Measurements from ENCODE around the gene KRTAP24-1. TPM values are rescaled to one million over a fixed set of nuclear protein-coding genes. Genes with fewer than 3 reads are reported as not detected.

Gene KRTAP24-1
- total and polyA plus RNA-seq, 2 of the 13 experiments (the other 11 are each of a cell fraction or from before 2014, with no cell fraction given) = not detected

DNA sequence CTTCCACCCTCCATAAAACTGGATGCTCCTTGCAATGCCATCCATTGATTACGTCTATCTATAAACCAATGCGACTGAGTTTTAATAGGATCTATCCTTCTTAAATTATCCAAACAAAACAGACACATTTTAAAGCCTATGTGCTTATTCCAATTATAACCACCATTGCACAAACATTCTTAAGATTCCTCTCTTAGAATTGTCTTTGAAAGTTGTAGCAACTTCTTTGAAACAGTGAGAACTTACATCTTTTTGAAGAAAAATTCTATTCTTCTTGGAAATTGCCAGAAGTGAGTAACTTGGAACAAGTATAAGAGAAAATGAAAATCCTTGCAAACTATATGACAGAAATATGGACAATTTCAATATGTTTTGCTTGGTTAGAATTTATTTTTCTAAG lies 37.5 kb upstream of the KRTAP24-1 start, which contains the start of gene KRTAP26-1:
KRTAP26-1 (minus strand) TSS at position 101 of the 400 bp plus-strand sequence. CDS start 280 bp downstream, outside the sequence.
- CTCF ChIA-PET (ENCODE audit: low intra/inter-chr PET ratio, low total read pairs) = no interaction called here
- no peak for TF ChIP-seq ZNF17 (CRISPR knock-in tag; IDR thresholded peaks at IDR 0.05)
- no peak for TF ChIP-seq ZNF30 (CRISPR knock-in tag; IDR thresholded peaks at IDR 0.05)
- no peak for TF ChIP-seq MXI1 (IDR thresholded peaks at IDR 0.05; ENCODE audit: borderline replicate concordance, low read depth, low read length)
- no peak for TF ChIP-seq NFIC (IDR thresholded peaks at IDR 0.05; ENCODE audit: low read length)
- TF ChIP-seq SOX13 (IDR thresholded peaks at IDR 0.05) = no peak
- no peak for TF ChIP-seq SOX13 (CRISPR knock-in tag; conservative IDR thresholded peaks at IDR 0.05 in 1 of 2, IDR thresholded peaks at IDR 0.05 in 1 of 2)
- TF ChIP-seq, protein P1, sequence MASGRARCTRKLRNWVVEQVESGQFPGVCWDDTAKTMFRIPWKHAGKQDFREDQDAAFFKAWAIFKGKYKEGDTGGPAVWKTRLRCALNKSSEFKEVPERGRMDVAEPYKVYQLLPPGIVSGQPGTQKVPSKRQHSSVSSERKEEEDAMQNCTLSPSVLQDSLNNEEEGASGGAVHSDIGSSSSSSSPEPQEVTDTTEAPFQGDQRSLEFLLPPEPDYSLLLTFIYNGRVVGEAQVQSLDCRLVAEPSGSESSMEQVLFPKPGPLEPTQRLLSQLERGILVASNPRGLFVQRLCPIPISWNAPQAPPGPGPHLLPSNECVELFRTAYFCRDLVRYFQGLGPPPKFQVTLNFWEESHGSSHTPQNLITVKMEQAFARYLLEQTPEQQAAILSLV (CRISPR knock-in tag; IDR thresholded peaks at IDR 0.05; ENCODE audit: borderline replicate concordance) = no peak
- TF ChIP-seq, protein P2, sequence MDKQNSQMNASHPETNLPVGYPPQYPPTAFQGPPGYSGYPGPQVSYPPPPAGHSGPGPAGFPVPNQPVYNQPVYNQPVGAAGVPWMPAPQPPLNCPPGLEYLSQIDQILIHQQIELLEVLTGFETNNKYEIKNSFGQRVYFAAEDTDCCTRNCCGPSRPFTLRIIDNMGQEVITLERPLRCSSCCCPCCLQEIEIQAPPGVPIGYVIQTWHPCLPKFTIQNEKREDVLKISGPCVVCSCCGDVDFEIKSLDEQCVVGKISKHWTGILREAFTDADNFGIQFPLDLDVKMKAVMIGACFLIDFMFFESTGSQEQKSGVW (CRISPR knock-in tag; IDR thresholded peaks at IDR 0.05; ENCODE audit: borderline replicate concordance) = no peak
- no peak for TF ChIP-seq ZNF75D (CRISPR knock-in tag; IDR thresholded peaks at IDR 0.05; ENCODE audit: borderline replicate concordance)
- TF ChIP-seq MAF1 (CRISPR knock-in tag; IDR thresholded peaks at IDR 0.05; ENCODE audit: borderline replicate concordance) = no peak
- TF ChIP-seq ZNF496 (CRISPR knock-in tag; IDR thresholded peaks at IDR 0.05; ENCODE audit: insufficient replicate concordance) = no peak
- no peak for TF ChIP-seq CENPX (CRISPR knock-in tag; IDR thresholded peaks at IDR 0.05)
- no peak for TF ChIP-seq SALL2 (CRISPR knock-in tag; IDR thresholded peaks at IDR 0.05)
- TF ChIP-seq SP4 (CRISPR knock-in tag; IDR thresholded peaks at IDR 0.05) = no peak
- TF ChIP-seq PHF8 (CRISPR knock-in tag; IDR thresholded peaks at IDR 0.05) = no peak
- no peak for TF ChIP-seq ZNF101 (CRISPR knock-in tag; IDR thresholded peaks at IDR 0.05; ENCODE audit: borderline replicate concordance, low read depth)
- TF ChIP-seq HCFC1 (IDR thresholded peaks at IDR 0.05; ENCODE audit: low read depth, low read length) = no peak
- no peak for TF ChIP-seq KAT7 (CRISPR knock-in tag; IDR thresholded peaks at IDR 0.05; ENCODE audit: borderline replicate concordance)
- intact Hi-C loops (cut with micrococcal nuclease; ENCODE audit: unreplicated experiment) = no loop called here
- Histone ChIP-seq H2AFZ (ENCODE audit: low read length) (no peak within 1 kb of the TSS), H3K9me3 (ENCODE audit: low read length) (peaks cover 95% of the 10 kb centered on the region), H3K36me3 (replicated peaks in 1 of 2; ENCODE audit: control insufficient read depth in 1 of 2, insufficient read depth in 2 of 2, low read length in 2 of 2) (no peaks in the 10 kb centered on the region), H3K79me2 (ENCODE audit: insufficient read depth, low read length) (no peaks in the 10 kb centered on the region), H3K4me2 (ENCODE audit: low read depth, low read length) (no peak within 1 kb of the TSS), H3K4me1 (ENCODE audit: insufficient read depth, low read length) (no peaks in the 10 kb centered on the region), H3K4me3 (replicated peaks in 1 of 3; ENCODE audit: insufficient read depth in 1 of 3, low read depth in 2 of 3, low read length in 3 of 3) (no peak within 1 kb of the TSS), H3K9ac (ENCODE audit: insufficient read depth, low read depth, low read length) (no peak within 1 kb of the TSS), H4K20me1 (ENCODE audit: insufficient read depth, low read length) (no peaks in the 10 kb centered on the region), H3K27ac (ENCODE audit: extremely low read length, insufficient read depth, low read length) (no peak within 1 kb of the TSS), H3K27me3 (ENCODE audit: control insufficient read depth in 1 of 2, insufficient read depth in 2 of 2, low read length in 2 of 2) (no peaks in the 10 kb centered on the region)
- no peak for FAIRE-seq
- POLR2A ChIA-PET = no interaction called here
- no peak for ATAC-seq
- no TSS peak for BruUV-seq (replicated peaks)
- WGBS (ENCODE audit: low lambda C conversion rate) = 89% methylated on average over 2 of the region's 2 CpGs
- DNase-seq (ENCODE audit: low spot score) = no peak
- in situ Hi-C loops (cut with HindIII; ENCODE audit: extremely low pct_ligation_motif_present, low pct_unique_long_range_greater_than_20kb) = no loop called here
